Measurements from ENCODE around the gene GRIA1.

The GRIA1 gene

DNA sequence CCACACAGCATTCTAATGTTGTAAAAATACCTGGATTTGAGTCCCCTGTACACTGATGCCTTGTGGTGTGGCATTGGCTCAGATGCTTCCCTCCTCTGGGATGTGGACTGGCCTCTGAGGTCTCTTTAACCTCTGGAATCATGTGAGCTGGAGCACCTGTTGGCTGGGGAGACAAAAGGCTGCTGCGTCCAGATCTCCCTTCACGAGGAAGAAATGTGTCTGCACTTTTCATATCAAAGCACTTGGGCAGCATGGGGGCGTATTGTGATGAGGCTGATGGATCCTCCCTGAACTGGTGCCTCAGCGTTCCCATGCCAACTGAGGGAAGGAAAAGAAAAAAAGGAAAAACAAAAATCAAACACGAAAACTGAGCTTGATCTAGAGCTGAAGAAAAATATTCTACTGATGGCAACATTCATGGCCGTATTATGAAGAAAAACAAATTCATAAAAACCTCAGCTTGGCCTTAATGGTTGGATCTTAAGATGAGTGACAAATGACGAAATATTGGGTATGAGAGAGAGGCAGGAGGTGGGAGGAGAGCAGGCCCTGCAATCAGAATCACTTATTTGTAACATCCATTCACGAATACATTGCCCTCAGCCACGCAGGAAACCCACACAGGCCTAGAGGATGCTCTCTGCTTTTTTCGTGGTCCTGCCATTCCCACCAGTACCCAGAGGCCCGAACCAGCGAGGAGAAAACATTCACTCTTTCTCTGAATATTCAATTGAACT is 26.2 kb downstream of the GRIA1 start:
- Histone ChIP-seq H3K9ac (ENCODE audit: low read depth, low read length) (no peak overlapping the region), H3K4me1 (ENCODE audit: insufficient read depth, low read length) (peaks cover 26% of the 10 kb centered on the region), H3K36me3 (ENCODE audit: insufficient read depth, low read length) (no peaks in the 10 kb centered on the region), H3K9me3 (ENCODE audit: control insufficient read depth, insufficient read depth, low read length) (no peaks in the 10 kb centered on the region)

DNA sequence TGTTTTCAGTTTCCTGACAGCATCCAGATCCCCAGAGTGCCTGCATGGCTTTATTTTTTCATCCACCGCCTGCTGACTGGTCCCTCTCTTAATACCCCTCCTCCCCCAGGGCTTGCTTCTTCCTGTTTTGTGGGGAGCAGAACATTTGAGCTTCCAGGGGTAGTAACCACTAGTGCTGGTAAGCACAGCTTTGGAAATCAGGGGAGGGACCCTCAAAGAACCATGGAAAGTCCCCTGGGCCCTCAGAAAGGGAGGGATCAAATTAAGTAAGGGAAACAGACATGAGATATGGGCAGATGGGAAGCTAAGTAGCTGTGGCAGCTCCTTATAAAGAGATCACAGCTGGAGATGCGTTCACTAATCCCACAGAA is 26.8 kb downstream of the GRIA1 start:
- Histone ChIP-seq H3K36me3 (ENCODE audit: insufficient read depth, low read length) (no peaks in the 10 kb centered on the region), H3K4me1 (ENCODE audit: insufficient read depth, low read length) (peaks cover 26% of the 10 kb centered on the region), H3K9me3 (ENCODE audit: control insufficient read depth, insufficient read depth, low read length) (no peaks in the 10 kb centered on the region), H3K9ac (ENCODE audit: low read depth, low read length) (no peak overlapping the region)

DNA sequence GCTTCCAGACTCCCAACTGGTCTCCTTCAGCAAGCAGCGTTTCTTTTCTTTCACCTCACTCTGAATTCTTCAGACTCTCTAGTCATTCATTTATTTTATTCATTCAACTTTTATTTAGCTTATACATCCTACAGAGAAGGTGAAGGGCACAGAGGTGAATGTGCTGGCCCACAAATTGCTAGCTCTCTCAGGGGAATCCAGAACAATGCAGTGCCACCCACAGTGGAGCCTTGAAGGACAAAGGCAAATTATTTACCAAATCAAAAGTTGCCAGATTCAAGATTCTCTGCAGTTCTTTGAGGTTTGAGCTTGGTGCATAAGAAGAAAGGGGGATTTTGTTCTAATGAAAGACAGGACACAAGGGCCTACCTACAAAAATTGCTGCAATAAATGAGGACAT is 29.7 kb downstream of the GRIA1 start:
- H3K9ac ChIP-seq (ENCODE audit: low read depth, low read length), result no peak overlapping the region
- H3K4me1 ChIP-seq (ENCODE audit: insufficient read depth, low read length), result peaks cover 26% of the 10 kb centered on the region
- H3K36me3 ChIP-seq (ENCODE audit: insufficient read depth, low read length), result peaks cover 3% of the 10 kb centered on the region; the same call in 1 of the 2 replicates
- H3K9me3 ChIP-seq (ENCODE audit: control insufficient read depth, insufficient read depth, low read length), result no peaks in the 10 kb centered on the region

- peaks cover 3% of the 10 kb centered on the region; the same call in 1 of the 2 replicates for H3K36me3 ChIP-seq (ENCODE audit: insufficient read depth, low read length)
- no peak overlapping the region for H3K9ac ChIP-seq (ENCODE audit: low read depth, low read length)
- no peaks in the 10 kb centered on the region for H3K9me3 ChIP-seq (ENCODE audit: control insufficient read depth, insufficient read depth, low read length)
- H3K4me1 ChIP-seq (ENCODE audit: insufficient read depth, low read length), result peaks cover 26% of the 10 kb centered on the region
These were observed 30.5 kb downstream of the GRIA1 start for GRCh38 chr5:153520952-153521351.

DNA sequence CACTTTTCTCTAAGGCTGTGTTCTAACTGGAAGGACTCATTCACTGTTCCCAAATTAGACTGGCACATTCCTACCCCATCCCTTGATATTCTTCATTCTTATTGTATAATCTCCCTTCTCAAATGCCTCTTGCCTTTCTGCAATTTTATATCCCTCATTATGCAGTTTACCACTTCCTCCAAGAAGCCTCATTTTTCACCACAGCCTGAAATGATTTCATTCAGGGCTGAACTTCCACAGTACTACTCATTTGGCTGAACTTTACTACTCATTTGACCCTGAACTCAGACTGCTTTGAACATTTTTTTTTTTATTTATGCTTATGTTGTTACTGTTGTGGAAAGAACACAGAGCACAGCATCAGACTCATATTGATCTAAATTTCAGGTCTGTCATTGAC is 32.7 kb downstream of the GRIA1 start:
- Histone ChIP-seq H3K36me3 (ENCODE audit: insufficient read depth, low read length) (peaks cover 3% of the 10 kb centered on the region; the same call in 1 of the 2 replicates), H3K9ac (ENCODE audit: low read depth, low read length) (no peak overlapping the region), H3K9me3 (ENCODE audit: control insufficient read depth, insufficient read depth, low read length) (no peaks in the 10 kb centered on the region), H3K4me1 (ENCODE audit: insufficient read depth, low read length) (peaks cover 15% of the 10 kb centered on the region)

- Histone ChIP-seq H3K36me3 (ENCODE audit: insufficient read depth, low read length) (peaks cover 3% of the 10 kb centered on the region; the same call in 1 of the 2 replicates), H3K9me3 (ENCODE audit: control insufficient read depth, insufficient read depth, low read length) (no peaks in the 10 kb centered on the region), H3K9ac (ENCODE audit: low read depth, low read length) (no peak overlapping the region), H3K4me1 (ENCODE audit: insufficient read depth, low read length) (peaks cover 15% of the 10 kb centered on the region)
These were observed 33.4 kb downstream of the GRIA1 start for GRCh38 chr5:153523831-153524230.

DNA sequence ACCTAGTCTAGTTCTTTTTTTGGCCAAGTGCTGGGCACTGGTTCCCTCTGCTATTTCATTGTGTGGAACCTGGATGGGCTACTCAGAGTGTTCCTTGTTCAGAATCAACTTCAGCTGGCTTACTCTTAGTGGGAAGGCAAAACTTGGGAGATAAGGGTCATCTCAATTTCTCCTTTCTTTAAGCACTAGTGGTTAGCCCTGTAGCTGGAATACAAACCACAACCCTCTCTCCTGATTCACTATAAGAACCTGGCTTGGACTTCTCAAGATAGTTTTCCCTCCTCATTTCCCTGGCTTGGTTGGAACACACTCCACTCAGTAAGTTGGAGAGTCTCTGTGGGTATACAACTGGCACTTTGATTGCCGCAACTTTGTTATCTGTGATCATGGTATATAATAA is 35.1 kb downstream of the GRIA1 start:
- peaks cover 3% of the 10 kb centered on the region; the same call in 1 of the 2 replicates for H3K36me3 ChIP-seq (ENCODE audit: insufficient read depth, low read length)
- no peaks in the 10 kb centered on the region for H3K9me3 ChIP-seq (ENCODE audit: control insufficient read depth, insufficient read depth, low read length)
- H3K9ac ChIP-seq (ENCODE audit: low read depth, low read length), result no peak overlapping the region

DNA sequence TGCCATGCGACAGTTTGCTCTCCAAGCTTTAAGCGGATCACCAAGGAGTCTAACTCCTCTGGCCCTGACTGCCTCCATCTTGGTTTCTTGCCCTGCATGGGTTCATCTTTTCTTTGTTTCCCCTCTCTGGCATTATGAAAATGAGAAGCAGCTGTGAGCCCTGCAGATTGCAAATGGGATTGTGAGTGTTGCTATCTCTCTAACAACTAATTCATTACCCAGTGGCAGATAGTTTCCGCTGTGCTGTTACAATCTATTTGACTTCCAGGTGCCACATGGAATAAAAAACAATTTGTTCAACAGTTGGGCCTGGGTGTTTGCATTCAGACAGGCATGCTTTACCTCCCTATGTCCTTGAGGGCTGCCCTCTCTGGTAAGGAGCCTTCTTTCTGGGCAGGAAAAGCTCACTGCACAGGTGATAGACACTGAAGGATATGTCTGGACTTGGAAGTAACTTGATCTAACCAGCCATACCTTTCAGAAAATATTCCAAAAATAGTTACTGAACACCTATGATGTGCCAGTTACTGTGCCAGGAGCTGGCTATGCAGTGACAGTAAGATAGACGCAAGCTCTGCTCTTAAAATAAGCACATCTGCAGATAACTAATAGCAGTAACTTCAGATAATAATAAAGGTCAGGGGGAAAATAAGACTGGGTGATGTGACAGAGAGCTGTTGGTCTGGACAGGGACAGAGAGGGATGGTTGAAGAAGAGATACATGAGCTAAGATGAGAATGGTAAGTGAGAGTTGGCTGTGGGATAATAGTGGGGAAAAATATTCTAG is 40.1 kb downstream of the GRIA1 start:
- H3K9me3 ChIP-seq (ENCODE audit: control insufficient read depth, insufficient read depth, low read length), result no peaks in the 10 kb centered on the region
- H3K9ac ChIP-seq (ENCODE audit: low read depth, low read length), result no peak overlapping the region
- H3K36me3 ChIP-seq (ENCODE audit: insufficient read depth, low read length), result no peaks in the 10 kb centered on the region
- H3K4me1 ChIP-seq (ENCODE audit: insufficient read depth, low read length), result no peaks in the 10 kb centered on the region

More for the DNA sequence above, 35.1 kb downstream of the GRIA1 start:
- peaks cover 9% of the 10 kb centered on the region for H3K4me1 ChIP-seq (ENCODE audit: insufficient read depth, low read length)

GRCh38 chr5:153533546-153533945 is 43.1 kb downstream of the GRIA1 start:
- H3K9ac ChIP-seq (ENCODE audit: low read depth, low read length), result no peak overlapping the region
- H3K9me3 ChIP-seq (ENCODE audit: control insufficient read depth, insufficient read depth, low read length), result no peaks in the 10 kb centered on the region
- H3K4me1 ChIP-seq (ENCODE audit: insufficient read depth, low read length), result peaks cover 9% of the 10 kb centered on the region; the same call in 1 of the 2 replicates
- H3K36me3 ChIP-seq (ENCODE audit: insufficient read depth, low read length), result 0 out of 2 replicates have a peak, but pooled peaks cover 2% of the 10 kb centered on the region

DNA sequence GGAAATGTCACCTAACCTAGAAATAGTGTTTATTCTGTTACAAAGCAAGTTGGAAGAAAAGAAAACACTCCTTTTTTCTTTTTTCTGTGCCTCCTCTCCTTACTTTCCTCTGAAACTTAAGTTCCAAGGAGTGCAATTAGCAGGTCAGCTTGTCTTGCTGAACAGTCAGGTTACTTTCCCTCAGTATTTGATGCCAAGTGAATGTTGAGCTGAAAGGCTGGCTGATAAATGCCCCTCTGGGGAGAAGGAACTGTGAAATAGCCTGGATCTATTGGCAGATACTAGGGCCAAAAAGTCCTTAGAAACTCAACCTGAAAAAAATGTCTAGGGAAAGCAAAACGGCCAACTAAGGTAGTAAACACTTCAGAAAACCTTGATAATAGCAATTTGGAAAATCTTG is 43.6 kb downstream of the GRIA1 start:
- 0 out of 2 replicates have a peak, but pooled peaks cover 3% of the 10 kb centered on the region for H3K36me3 ChIP-seq (ENCODE audit: insufficient read depth, low read length)
- H3K9me3 ChIP-seq (ENCODE audit: control insufficient read depth, insufficient read depth, low read length), result no peaks in the 10 kb centered on the region
- H3K4me1 ChIP-seq (ENCODE audit: insufficient read depth, low read length), result peaks cover 9% of the 10 kb centered on the region; the same call in 1 of the 2 replicates
- H3K9ac ChIP-seq (ENCODE audit: low read depth, low read length), result no peak overlapping the region

DNA sequence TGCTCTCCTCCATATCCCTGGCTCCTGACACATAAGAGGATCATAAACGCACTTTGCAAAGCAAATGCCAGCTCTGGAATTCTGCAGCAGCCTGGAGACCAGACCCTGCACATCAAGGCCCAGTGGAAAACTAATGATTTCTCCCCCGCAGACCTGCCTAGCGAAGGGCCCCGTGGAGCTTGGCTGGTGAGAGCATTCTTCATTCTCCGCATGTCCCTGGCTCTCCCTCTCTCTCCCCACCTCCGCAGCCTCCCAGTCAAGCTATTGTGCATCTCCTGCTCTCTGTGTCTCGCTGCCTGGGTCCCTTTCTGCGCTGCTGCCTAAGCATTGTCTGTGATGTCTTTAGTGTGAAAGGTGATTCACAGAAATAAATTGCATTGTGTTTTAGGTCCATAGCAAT is 46.7 kb downstream of the GRIA1 start:
- 0 out of 2 replicates have a peak, but pooled peaks cover 3% of the 10 kb centered on the region for H3K36me3 ChIP-seq (ENCODE audit: insufficient read depth, low read length)
- no peak overlapping the region for H3K9ac ChIP-seq (ENCODE audit: low read depth, low read length)
- H3K4me1 ChIP-seq (ENCODE audit: insufficient read depth, low read length), result peaks cover 9% of the 10 kb centered on the region; the same call in 1 of the 2 replicates
- no peaks in the 10 kb centered on the region for H3K9me3 ChIP-seq (ENCODE audit: control insufficient read depth, insufficient read depth, low read length)

- Histone ChIP-seq H3K36me3 (ENCODE audit: insufficient read depth, low read length) (0 out of 2 replicates have a peak, but pooled peaks cover 3% of the 10 kb centered on the region), H3K4me1 (ENCODE audit: insufficient read depth, low read length) (peaks cover 9% of the 10 kb centered on the region; the same call in 1 of the 2 replicates)
These were observed 49.5 kb downstream of the GRIA1 start for GRCh38 chr5:153539983-153540382.

DNA sequence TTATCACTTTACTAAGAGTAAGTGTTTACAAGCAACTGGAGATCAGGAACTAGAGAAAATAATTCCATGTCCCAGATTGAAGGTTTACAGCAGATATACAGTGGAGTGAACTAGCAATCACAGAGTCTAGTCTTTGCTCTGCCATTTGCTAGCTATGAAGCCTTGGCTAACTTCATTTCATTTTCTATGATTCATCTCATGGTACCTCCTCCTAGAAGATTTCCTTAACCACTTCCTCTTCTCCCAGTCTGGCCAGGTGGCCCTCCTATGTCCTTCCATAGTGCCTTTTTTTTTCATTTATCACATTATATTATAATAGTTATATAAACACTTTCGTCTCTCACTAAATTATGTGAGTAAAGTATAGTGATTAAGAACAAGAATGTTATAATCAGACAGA is 52.1 kb downstream of the GRIA1 start:
- Histone ChIP-seq H3K4me1 (ENCODE audit: insufficient read depth, low read length) (0 out of 2 replicates have a peak, but pooled peaks cover under 1% of the 10 kb centered on the region), H3K9ac (ENCODE audit: low read depth, low read length) (no peak overlapping the region), H3K9me3 (ENCODE audit: control insufficient read depth, insufficient read depth, low read length) (no peaks in the 10 kb centered on the region), H3K36me3 (ENCODE audit: insufficient read depth, low read length) (0 out of 2 replicates have a peak, but pooled peaks cover 3% of the 10 kb centered on the region)

More at GRCh38 chr5:153539983-153540382, 49.5 kb downstream of the GRIA1 start:
- Histone ChIP-seq H3K9ac (ENCODE audit: low read depth, low read length) (no peak overlapping the region), H3K9me3 (ENCODE audit: control insufficient read depth, insufficient read depth, low read length) (no peaks in the 10 kb centered on the region)

- Histone ChIP-seq H3K4me1 (ENCODE audit: insufficient read depth, low read length) (no peaks in the 10 kb centered on the region), H3K9me3 (ENCODE audit: control insufficient read depth, insufficient read depth, low read length) (no peaks in the 10 kb centered on the region), H3K9ac (ENCODE audit: low read depth, low read length) (no peak overlapping the region), H3K36me3 (ENCODE audit: insufficient read depth, low read length) (0 out of 2 replicates have a peak, but pooled peaks cover 3% of the 10 kb centered on the region)
These were observed 52.8 kb downstream of the GRIA1 start for GRCh38 chr5:153543288-153543687.

Measured in ES-I3 (cell line).